Activated T-helper 2 cell treated with anti-CD3 and anti-CD28 coated beads, Interferon-gamma antibody, Interleukin-2, Interleukin-4, amounts not matched to agents 10 μg/mL and 5 μg/mL and 100 μg/mL, durations not matched to agents 14 hours and 24 hours and 36 hours (primary cell): ENCODE measurements around the gene WDR5. TPM values are rescaled to one million over a fixed set of nuclear protein-coding genes. Genes with fewer than 3 reads are reported as not detected.

Source experiments
- DNase-seq: peaks from one replicate; pipeline ENCODE4 v3.0.0; 2021; ENCODE audit warnings: low spot score
- H3K27ac Mint-ChIP-seq: one replicate; pipeline ENCODE4 v1.8.0; 2021; ENCODE audit warnings: mixed read lengths
- H3K27me3 Mint-ChIP-seq: one replicate; pipeline ENCODE4 v1.8.0; 2021; ENCODE audit warnings: low read depth, mixed read lengths
- H3K36me3 Mint-ChIP-seq: one replicate; pipeline ENCODE4 v1.8.0; 2021; ENCODE audit warnings: low read depth, mixed read lengths
- H3K4me1 Mint-ChIP-seq: one replicate; pipeline ENCODE4 v1.8.0; 2021; ENCODE audit warnings: low read depth, mixed read lengths
- H3K4me3 Mint-ChIP-seq: one replicate; pipeline ENCODE4 v1.8.0; 2021; ENCODE audit warnings: low read depth, mild to moderate bottlenecking, moderate library complexity, mixed read lengths
- H3K9me3 Mint-ChIP-seq: one replicate; pipeline ENCODE4 v1.8.0; 2021; ENCODE audit warnings: mixed read lengths
- intact Hi-C: fragments of 100-400 bp; cut with micrococcal nuclease; formaldehyde crosslinking; loops from one replicate; pipeline ENCODE4 v1.15.1; 2023
- total RNA-seq: library from RNA; stranded (reverse); gene quantifications from 2 replicates; pipeline ENCODE4 v1.2.3, GENCODE V29; 2022

The WDR5 gene
- total RNA-seq, 1 donor from 2014 or later = 58.9 TPM

DNA sequence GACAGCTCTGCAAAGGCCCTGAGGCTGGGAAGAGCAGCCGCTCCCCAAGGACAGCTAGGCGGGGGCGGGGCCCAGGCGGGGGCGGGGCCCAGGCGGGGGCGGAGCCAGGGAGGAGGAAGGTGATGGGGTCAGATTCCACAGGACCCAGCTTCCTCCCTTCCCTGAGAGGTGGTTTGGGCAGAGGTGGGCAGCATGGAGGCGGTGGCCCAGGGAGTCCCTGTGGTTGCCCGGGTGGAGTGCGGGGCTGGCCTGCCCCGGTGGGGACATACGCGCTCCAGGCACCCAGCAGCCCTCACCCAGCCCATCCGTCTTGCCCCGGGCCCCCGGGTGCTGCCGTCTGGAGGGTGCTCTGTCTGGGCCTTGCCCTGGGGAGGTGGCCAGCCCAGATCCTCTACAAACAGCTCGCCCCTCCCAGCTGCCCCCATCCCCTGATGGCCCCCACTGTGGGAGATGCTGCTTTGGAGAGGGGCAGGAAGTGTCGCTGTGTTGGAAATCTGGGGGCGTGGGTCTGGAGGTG is 39.5 kb downstream of the WDR5 start:
- intact Hi-C loops = no loop called here
- Mint-ChIP-seq H3K4me3 (no peak overlapping the region), H3K36me3 (no peaks in the 10 kb centered on the region), H3K9me3 (no peaks in the 10 kb centered on the region), H3K27ac (no peak overlapping the region), H3K4me1 (no peaks in the 10 kb centered on the region), H3K27me3 (peaks cover 2% of the 10 kb centered on the region)
- no peak for DNase-seq

DNA sequence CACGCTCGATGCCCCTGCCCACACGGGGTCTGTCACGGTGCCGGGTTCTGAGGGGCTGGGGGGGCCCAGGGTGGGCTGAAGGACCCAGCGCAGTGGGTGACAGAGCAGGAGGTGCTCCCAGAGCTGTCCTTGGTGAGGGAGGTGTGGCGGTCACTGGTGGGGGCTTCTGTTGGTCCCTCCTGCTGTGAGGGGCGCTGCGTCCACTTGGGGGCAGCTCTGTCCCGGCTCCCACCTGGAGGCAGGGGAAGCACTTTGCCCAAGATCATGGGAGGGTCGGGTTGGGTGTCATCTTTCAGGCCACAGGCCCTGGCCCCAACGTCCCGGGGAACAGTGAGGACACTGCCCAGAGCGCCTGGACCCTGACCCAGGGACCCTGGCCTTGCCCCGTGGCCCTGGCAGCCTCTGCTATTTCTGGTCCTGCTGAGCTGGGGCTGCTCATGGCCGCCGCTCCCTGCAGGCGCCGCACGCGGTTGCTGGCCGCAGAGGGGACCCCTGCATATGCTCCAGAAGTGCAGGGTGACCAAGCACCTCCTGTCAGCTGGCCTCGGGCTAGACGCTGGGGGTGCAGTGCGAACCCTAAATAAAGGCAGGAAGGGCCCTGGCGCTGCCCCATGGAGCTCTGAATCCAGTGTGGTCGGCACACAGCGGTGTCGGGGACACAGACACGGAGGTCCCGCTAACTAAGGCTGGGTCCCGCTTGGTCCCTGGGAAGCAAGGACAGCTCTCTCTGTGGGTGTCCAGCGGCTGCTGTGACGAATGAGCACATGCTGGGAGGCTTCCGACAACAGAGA is 40.1 kb downstream of the WDR5 start:
- H3K27ac Mint-ChIP-seq = no peak overlapping the region
- intact Hi-C loops = no loop called here
- peaks cover 2% of the 10 kb centered on the region for H3K27me3 Mint-ChIP-seq
- H3K36me3 Mint-ChIP-seq = no peaks in the 10 kb centered on the region
- no peaks in the 10 kb centered on the region for H3K9me3 Mint-ChIP-seq
- no peak overlapping the region for H3K4me3 Mint-ChIP-seq
- no peak for DNase-seq
- no peaks in the 10 kb centered on the region for H3K4me1 Mint-ChIP-seq

GRCh38 chr9:134176599-134176968 is 40.7 kb downstream of the WDR5 start:
- no peak for DNase-seq
- H3K27me3 Mint-ChIP-seq = peaks cover 2% of the 10 kb centered on the region
- peaks cover under 1% of the 10 kb centered on the region for H3K4me1 Mint-ChIP-seq
- H3K4me3 Mint-ChIP-seq = no peak overlapping the region
- H3K36me3 Mint-ChIP-seq = no peaks in the 10 kb centered on the region
- H3K9me3 Mint-ChIP-seq = no peaks in the 10 kb centered on the region
- no peak overlapping the region for H3K27ac Mint-ChIP-seq
- intact Hi-C loops = no loop called here

DNA sequence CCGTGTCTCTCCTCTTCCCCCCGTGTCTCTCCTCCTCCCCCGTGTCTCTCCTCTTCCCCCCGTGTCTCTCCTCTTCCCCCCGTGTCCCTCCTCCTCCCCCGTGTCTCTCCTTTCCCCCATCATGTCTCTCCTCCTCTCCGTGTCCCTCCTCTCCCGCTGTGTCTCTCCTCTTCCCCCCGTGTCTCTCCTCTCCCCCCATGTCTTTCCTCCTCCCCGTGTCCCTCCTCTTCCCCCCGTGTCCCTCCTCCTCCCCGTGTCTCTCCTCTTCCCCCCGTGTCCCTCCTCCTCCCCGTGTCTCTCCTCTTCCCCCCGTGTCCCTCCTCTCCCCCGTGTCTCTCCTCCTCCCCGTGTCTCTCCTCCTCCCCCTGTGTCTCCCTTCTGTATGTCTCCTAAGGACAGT is 41.3 kb downstream of the WDR5 start:
- H3K9me3 Mint-ChIP-seq = no peaks in the 10 kb centered on the region
- H3K4me1 Mint-ChIP-seq = peaks cover 5% of the 10 kb centered on the region
- intact Hi-C loops = no loop called here

GRCh38 chr9:134177624-134178393 is 41.9 kb downstream of the WDR5 start:
- intact Hi-C loops = no loop called here
- no peak overlapping the region for H3K27ac Mint-ChIP-seq
- H3K4me3 Mint-ChIP-seq = no peak overlapping the region
- peaks cover 2% of the 10 kb centered on the region for H3K27me3 Mint-ChIP-seq
- no peaks in the 10 kb centered on the region for H3K36me3 Mint-ChIP-seq
- H3K9me3 Mint-ChIP-seq = peaks cover 6% of the 10 kb centered on the region
- H3K4me1 Mint-ChIP-seq = peaks cover 11% of the 10 kb centered on the region
- DNase-seq = no peak

More for the DNA sequence above, 41.3 kb downstream of the WDR5 start:
- Mint-ChIP-seq H3K36me3 (no peaks in the 10 kb centered on the region), H3K27me3 (peaks cover 2% of the 10 kb centered on the region), H3K4me3 (no peak overlapping the region), H3K27ac (no peak overlapping the region)
- no peak for DNase-seq

- H3K36me3 Mint-ChIP-seq = no peaks in the 10 kb centered on the region
- H3K27me3 Mint-ChIP-seq = peaks cover 2% of the 10 kb centered on the region
- no peak for DNase-seq
- H3K4me3 Mint-ChIP-seq = no peak overlapping the region
- intact Hi-C loops = no loop called here
- H3K9me3 Mint-ChIP-seq = peaks cover 8% of the 10 kb centered on the region
- H3K27ac Mint-ChIP-seq = no peak overlapping the region
- H3K4me1 Mint-ChIP-seq = peaks cover 12% of the 10 kb centered on the region
Measured at GRCh38 chr9:134178394-134178767, 42.5 kb downstream of the WDR5 start.

DNA sequence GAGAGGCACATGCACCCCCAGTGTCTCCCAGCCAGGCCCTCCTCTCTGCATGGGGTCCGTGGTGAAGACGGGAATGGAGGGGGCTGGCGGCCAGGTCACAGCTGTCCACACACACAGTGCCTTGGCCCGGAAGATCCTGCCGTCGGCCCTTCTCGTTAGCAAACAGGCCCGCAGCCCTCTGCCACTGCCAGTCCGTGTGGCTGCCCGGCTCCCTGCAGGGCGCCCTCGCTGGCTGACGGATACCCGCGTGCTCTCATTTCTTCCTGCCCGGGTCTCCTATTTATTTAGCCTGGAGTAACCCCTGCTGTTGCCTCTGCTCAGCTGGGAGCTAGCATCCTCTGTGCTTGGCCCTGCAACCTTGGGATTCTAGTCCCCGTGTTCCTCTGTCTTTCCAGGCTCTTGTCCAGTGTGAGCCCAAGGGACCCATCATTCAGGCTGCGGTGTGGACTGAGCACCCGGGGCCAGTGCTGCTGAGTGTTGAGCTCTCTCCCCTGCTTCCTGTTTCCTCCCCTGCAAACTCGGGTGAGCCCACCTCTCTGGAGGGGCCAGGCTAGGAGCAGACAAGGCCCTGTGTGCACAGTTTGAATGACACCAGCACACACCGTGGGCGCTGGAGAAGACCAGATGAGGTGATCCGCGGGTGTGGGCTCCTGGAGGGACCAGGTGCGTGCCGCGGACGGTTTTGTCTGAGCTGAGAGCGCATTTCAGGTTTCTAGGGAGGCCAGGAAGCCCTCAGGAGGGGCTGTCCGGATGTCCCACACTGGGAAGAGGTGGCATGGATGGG is 43.1 kb downstream of the WDR5 start:
- Mint-ChIP-seq H3K9me3 (peaks cover 8% of the 10 kb centered on the region), H3K4me3 (no peak overlapping the region), H3K27me3 (peaks cover 2% of the 10 kb centered on the region), H3K4me1 (peaks cover 12% of the 10 kb centered on the region), H3K36me3 (no peaks in the 10 kb centered on the region), H3K27ac (no peak overlapping the region)
- intact Hi-C loops = no loop called here
- DNase-seq = no peak

- Mint-ChIP-seq H3K4me3 (no peak overlapping the region), H3K36me3 (no peaks in the 10 kb centered on the region), H3K27ac (no peak overlapping the region), H3K27me3 (peaks cover 2% of the 10 kb centered on the region), H3K4me1 (peaks cover 12% of the 10 kb centered on the region), H3K9me3 (peaks cover 8% of the 10 kb centered on the region)
- no peak for DNase-seq
- intact Hi-C loops = no loop called here
Measured at GRCh38 chr9:134179595-134179917, 43.7 kb downstream of the WDR5 start.

GRCh38 chr9:134179918-134180785 is 44.3 kb downstream of the WDR5 start:
- H3K9me3 Mint-ChIP-seq = peaks cover 8% of the 10 kb centered on the region
- H3K27ac Mint-ChIP-seq = no peak overlapping the region
- no peaks in the 10 kb centered on the region for H3K36me3 Mint-ChIP-seq
- intact Hi-C loops = no loop called here
- no peak overlapping the region for H3K4me3 Mint-ChIP-seq
- H3K4me1 Mint-ChIP-seq = peaks cover 12% of the 10 kb centered on the region
- peaks cover 2% of the 10 kb centered on the region for H3K27me3 Mint-ChIP-seq
- DNase-seq = no peak

DNA sequence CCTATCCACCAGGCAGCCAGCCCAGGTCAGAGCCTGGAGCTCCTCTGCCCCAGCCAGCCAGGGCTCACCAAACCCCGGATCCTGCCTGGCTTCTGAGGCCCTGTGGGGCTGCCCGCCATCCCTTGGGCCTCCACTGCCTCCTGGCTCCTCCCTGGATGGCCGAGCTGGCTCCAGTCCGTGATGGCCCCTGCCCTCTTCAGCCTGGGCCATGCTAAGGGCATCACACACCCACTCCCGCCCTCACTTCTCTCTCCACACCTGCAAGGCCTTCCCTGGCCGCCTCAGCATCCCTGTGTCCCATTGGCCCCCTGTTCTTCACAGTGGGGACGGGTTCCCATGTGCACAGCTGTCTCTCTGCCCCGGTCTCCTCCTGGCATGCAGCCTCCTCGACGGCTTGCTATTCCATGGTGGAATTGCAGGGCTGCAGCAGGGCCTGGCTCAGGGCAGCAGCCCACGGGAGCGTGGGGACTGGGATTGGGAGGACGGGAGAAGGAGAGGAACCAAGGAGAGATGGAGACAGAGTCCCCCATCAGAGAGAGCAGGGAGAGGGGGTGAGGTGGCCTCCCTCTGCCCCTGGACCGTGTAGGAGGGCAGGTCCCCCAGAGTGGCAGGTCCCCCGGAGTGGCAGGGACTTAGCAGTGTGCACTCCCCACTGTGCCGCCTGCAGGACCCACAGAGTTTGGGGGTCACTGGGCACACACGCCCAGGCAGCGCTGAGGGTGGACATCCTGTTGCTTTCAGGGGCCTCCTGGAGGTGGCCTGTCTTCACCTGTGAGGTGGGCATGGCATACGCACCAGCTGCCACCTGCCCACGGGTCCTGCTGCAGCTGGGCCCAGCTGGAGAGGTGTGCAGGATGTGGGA is 45.1 kb downstream of the WDR5 start:
- intact Hi-C loops = no loop called here
- peaks cover 8% of the 10 kb centered on the region for H3K9me3 Mint-ChIP-seq
- DNase-seq = no peak
- no peaks in the 10 kb centered on the region for H3K36me3 Mint-ChIP-seq
- no peak overlapping the region for H3K27ac Mint-ChIP-seq
- H3K4me1 Mint-ChIP-seq = peaks cover 13% of the 10 kb centered on the region
- H3K27me3 Mint-ChIP-seq = peaks cover 2% of the 10 kb centered on the region
- H3K4me3 Mint-ChIP-seq = no peak overlapping the region

DNA sequence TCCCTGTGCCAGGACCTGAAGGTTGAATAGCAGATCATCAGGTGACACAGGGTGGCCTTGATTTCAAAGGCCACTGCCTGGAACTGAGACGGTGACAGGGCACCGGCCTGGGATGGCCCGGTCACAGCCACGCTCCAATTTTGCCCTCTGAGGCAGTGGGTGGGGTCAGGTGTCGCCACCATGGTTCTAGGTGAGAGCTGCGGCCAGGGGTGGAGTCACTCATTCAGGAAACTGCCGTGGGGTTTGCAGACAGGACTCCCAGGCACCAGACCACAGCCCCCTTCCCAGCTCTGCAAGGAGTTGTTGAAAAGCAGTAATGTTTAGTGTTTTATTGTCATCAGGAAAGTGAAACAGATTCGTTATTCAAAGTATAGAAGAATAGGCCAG is 45.8 kb downstream of the WDR5 start:
- Mint-ChIP-seq H3K9me3 (peaks cover 8% of the 10 kb centered on the region), H3K36me3 (no peaks in the 10 kb centered on the region), H3K27ac (no peak overlapping the region), H3K4me3 (no peak overlapping the region), H3K4me1 (peaks cover 13% of the 10 kb centered on the region), H3K27me3 (peaks cover 2% of the 10 kb centered on the region)
- intact Hi-C loops = no loop called here
- no peak for DNase-seq
